ENCODE results near the gene UNC119. TPM values are rescaled to one million over a fixed set of nuclear protein-coding genes. Genes with fewer than 3 reads are reported as not detected.

UNC119 gene
- total RNA-seq, 1 experiment from 2014 or later: 44.7 TPM

GRCh38 chr17:28597606-28598383 is 45.4 kb upstream of the UNC119 start:
- Histone ChIP-seq H3K4me3 (ENCODE audit: low read depth in 2 of 2, low read length in 2 of 2) (peak overlapping the region; percentile 82 to 83), H3K27ac (ENCODE audit: low read length) (peak overlapping the region; percentile 95), H3K4me1 (ENCODE audit: control insufficient read depth, insufficient read depth, low read length) (peaks cover 10% of the 10 kb centered on the region), H3K9me3 (ENCODE audit: control insufficient read depth, insufficient read depth, low read depth, low read length) (no peaks in the 10 kb centered on the region), H3K27me3 (ENCODE audit: control insufficient read depth, insufficient read depth, low read length) (no peaks in the 10 kb centered on the region), H3K36me3 (ENCODE audit: control insufficient read depth, insufficient read depth, low read length) (peaks cover 8% of the 10 kb centered on the region)
- ATAC-seq (no peak), DNase-seq (ENCODE audit: low read depth, low spot score) (no peak)
- BruUV-seq (replicated peaks): no TSS peak
- POLR2A ChIA-PET: interaction anchor here (1.7 kb wide), 1 partner anchor 21 kb away, joined by 3 read pairs; the partner anchor contains the start of gene ALDOC
- intact Hi-C loops (cut with micrococcal nuclease; ENCODE audit: unreplicated experiment) (no loop called here), in situ Hi-C loops (cut with HindIII; ENCODE audit: low pct_unique_long_range_greater_than_20kb, low sequenced_read_pairs) (no loop called here)
- CTCF ChIA-PET: no interaction called here
- no peak for TF ChIP-seq TCF7L2 (IDR thresholded peaks at IDR 0.05; ENCODE audit: low read depth, low read length)
- no peak for TF ChIP-seq CTCF (IDR thresholded peaks at IDR 0.05)
- TF ChIP-seq REST (IDR thresholded peaks at IDR 0.05; ENCODE audit: insufficient read depth in 1 of 2, low read depth in 2 of 2, low read length in 1 of 2): no peak
- TF ChIP-seq SIN3A (IDR thresholded peaks at IDR 0.05; ENCODE audit: borderline replicate concordance, insufficient read depth, low read depth, low read length): no peak; the same call in 1 of the 2 replicates
- no peak for TF ChIP-seq POLR2AphosphoS5 (IDR thresholded peaks at IDR 0.05; ENCODE audit: low read depth, low read length)

- H3K27ac ChIP-seq (ENCODE audit: low read length): no peak overlapping the region
- no TSS peak for BruUV-seq (replicated peaks)
Measured at GRCh38 chr17:28592260-28592659, 39.8 kb upstream of the UNC119 start.

More at GRCh38 chr17:28592260-28592659, 39.8 kb upstream of the UNC119 start:
- no peak overlapping the region for H3K4me3 ChIP-seq (ENCODE audit: low read depth in 2 of 2, low read length in 2 of 2)
- ChIA-PET POLR2A (no interaction called here), CTCF (interaction anchor here (0.6 kb wide), 1 partner anchor 44 kb away, joined by 3 read pairs; no protein-coding TSS in a partner anchor)
- TF ChIP-seq CTCF (IDR thresholded peaks at IDR 0.05) (no peak), REST (IDR thresholded peaks at IDR 0.05; ENCODE audit: insufficient read depth in 1 of 2, low read depth in 2 of 2, low read length in 1 of 2) (no peak), SIN3A (IDR thresholded peaks at IDR 0.05; ENCODE audit: borderline replicate concordance, insufficient read depth, low read depth, low read length) (no peak), TCF7L2 (IDR thresholded peaks at IDR 0.05; ENCODE audit: low read depth, low read length) (no peak), POLR2AphosphoS5 (IDR thresholded peaks at IDR 0.05; ENCODE audit: low read depth, low read length) (no peak)
- peaks cover 33% of the 10 kb centered on the region for H3K36me3 ChIP-seq (ENCODE audit: control insufficient read depth, insufficient read depth, low read length)
- no peaks in the 10 kb centered on the region for H3K9me3 ChIP-seq (ENCODE audit: control insufficient read depth, insufficient read depth, low read depth, low read length)
- ATAC-seq (no peak), DNase-seq (ENCODE audit: low read depth, low spot score) (no peak)
- intact Hi-C loops (cut with micrococcal nuclease; ENCODE audit: unreplicated experiment): no loop called here
- no peaks in the 10 kb centered on the region for H3K4me1 ChIP-seq (ENCODE audit: control insufficient read depth, insufficient read depth, low read length)
- no peaks in the 10 kb centered on the region for H3K27me3 ChIP-seq (ENCODE audit: control insufficient read depth, insufficient read depth, low read length)
- in situ Hi-C loops (cut with HindIII; ENCODE audit: low pct_unique_long_range_greater_than_20kb, low sequenced_read_pairs): no loop called here
